GM18867 (cell line): ENCODE data around the gene SPA17.

Experiments used
- ATAC-seq: cut with Tn5 transposase; IDR thresholded peaks from one replicate; pipeline ENCODE4 v1.9.1; 2021; ENCODE audit warnings: mild to moderate bottlenecking, moderate library complexity; ENCODE audit not compliant: unreplicated experiment

Gene SPA17

GRCh38 chr11:124673333-124674167, at the start of gene SPA17, which contains the start of gene SIAE:
Gene SPA17 (plus strand): TSS chr11:124673904. CDS start chr11:124675265, 1,361 bp downstream.
Gene SIAE (minus strand): TSS chr11:124673739. CDS start chr11:124673708, 31 bp downstream.
- peak; percentile 87 for ATAC-seq

GRCh38 chr11:124625504-124626168, 48.1 kb upstream of the SPA17 start:
- no peak for ATAC-seq

- ATAC-seq, result no peak
Measured at GRCh38 chr11:124627546-124627945, 46.2 kb upstream of the SPA17 start.

- ATAC-seq, result no peak
Measured at GRCh38 chr11:124629961-124630360, 43.7 kb upstream of the SPA17 start.

- ATAC-seq, result peak; percentile 45
Measured at GRCh38 chr11:124633355-124633754, 40.3 kb upstream of the SPA17 start.

DNA sequence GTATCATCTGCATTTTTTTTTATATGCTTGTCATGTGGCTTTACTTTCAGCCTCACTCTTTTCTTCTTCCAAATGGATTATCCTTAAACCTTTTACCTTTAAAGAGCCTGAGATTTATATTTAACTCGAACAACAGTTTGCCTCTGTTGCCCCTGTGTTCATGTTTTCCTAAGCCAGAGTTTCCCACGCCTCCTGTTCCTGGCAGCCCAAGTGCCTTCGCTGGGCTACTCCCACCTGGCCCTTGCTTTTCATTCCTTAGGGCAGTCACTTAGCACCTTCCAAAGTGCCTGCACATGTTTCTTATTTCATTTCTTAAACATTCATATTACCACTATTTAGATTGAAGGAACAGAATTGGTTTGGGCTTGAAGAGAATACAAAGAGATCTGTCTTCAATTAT, 37.8 kb upstream of the SPA17 start:
- no peak for ATAC-seq

GRCh38 chr11:124638500-124638899, 35.2 kb upstream of the SPA17 start:
- ATAC-seq, result no peak

GRCh38 chr11:124639186-124639585, 34.5 kb upstream of the SPA17 start:
- ATAC-seq, result no peak

DNA sequence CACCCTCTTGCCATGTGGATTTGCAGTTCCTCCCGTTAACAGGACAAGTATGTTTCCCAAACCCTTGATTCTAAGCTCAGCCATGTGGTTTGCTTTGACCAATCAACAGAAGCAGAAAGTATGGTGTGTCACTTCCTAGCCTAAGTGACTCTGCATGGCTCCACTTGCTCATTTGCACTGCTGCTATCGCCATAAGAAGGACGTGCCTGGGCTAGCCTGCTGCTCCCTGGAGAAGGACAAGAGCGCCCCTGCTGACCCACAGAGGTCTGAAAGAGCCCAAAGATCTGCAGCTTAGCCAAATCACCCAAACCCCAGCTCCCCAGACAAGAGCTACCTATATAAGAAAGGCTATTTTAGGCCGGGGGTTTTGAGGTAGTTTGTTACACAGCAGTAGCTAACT, 33.0 kb upstream of the SPA17 start:
- ATAC-seq, result no peak

GRCh38 chr11:124642628-124643027, 31.1 kb upstream of the SPA17 start:
- ATAC-seq, result no peak

- ATAC-seq, result no peak
Measured at GRCh38 chr11:124643042-124643604, 30.6 kb upstream of the SPA17 start.

GRCh38 chr11:124643605-124644425, 29.9 kb upstream of the SPA17 start:
- ATAC-seq, result no peak

DNA sequence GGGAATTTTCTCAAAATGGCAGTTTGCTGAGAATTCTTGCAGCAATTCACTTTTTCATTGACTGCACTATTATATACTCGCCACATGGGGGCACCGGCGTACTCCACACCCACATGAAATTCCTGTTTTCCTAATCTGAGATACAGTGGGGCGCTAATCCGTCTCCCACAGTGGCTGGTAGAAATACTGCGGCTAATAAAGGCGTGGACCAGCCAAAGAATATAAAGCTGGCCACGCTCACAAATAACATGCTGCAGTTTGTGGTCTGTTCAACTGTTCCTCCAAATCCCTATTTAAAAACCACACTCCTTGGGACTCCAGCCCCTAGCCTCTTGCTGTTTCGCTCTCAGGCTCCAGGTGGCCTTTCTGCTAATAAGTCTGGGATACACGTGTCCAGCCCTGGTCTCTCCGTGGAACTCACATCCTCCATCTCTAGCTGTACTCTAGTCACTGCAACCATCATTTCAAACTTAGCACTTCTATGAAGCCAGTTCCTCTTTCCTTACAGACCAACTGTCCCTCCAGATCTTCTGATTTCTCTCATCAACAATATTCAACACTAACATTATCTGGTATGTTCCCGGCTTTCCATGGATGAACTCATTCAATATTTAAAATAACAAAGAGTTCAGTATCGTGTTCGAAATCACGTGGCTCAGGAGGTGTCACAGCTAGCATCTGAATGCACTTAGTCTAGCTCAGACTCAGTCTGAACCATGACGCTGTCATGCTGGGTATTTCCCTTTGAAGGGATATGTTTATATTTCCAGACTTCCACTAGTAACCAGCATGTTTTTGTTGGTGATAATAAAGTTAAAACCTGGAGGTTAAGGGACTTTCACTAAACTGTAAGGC, 29.1 kb upstream of the SPA17 start:
- ATAC-seq, result peak; percentile 58

DNA sequence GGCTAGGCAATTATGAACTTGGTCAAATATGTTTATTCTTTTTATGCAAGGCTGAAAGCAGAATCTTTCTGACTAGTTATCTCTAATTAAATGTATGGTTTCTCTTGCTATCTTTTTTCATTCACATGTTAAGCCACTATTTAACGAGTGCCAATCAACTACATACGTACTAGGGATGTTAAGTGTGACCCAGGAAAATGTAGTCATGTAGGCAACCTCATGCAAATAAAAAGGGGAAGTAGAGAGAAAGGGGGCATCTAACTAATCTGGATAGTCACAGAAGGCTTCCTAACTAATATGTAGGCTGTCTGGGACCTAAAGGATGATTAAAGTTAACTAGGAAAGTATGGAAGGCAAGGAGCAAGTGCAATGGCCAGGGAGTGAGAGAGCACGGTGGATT, 27.6 kb upstream of the SPA17 start:
- no peak for ATAC-seq

DNA sequence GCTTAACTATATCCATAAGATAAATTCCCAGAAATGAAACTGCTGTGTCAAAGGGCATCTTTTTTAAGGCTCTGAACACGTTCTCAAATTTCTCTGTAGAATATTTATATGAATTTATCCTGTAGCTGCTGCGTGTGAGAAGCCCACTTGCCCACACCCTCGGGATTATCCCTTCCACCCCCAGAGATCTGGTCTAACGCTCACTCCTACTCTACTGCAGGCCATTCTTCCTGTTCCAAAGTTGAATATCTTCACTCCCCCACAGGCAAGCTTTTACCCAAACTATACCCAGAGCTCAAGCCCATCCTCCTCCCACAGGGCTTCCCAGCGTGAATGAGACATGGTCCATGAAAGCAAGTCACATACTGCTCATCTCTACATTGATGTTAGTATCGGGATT, 25.1 kb upstream of the SPA17 start:
- ATAC-seq, result no peak

GRCh38 chr11:124656774-124657630, 16.7 kb upstream of the SPA17 start:
- no peak for ATAC-seq

- ATAC-seq, result no peak
Measured at GRCh38 chr11:124657904-124658303, 15.8 kb upstream of the SPA17 start.

- ATAC-seq, result no peak
Measured at GRCh38 chr11:124658501-124658900, 15.2 kb upstream of the SPA17 start.

GRCh38 chr11:124658986-124659385, 14.7 kb upstream of the SPA17 start:
- no peak for ATAC-seq
